ENCODE measurements around the gene KHK.

The KHK gene

DNA sequence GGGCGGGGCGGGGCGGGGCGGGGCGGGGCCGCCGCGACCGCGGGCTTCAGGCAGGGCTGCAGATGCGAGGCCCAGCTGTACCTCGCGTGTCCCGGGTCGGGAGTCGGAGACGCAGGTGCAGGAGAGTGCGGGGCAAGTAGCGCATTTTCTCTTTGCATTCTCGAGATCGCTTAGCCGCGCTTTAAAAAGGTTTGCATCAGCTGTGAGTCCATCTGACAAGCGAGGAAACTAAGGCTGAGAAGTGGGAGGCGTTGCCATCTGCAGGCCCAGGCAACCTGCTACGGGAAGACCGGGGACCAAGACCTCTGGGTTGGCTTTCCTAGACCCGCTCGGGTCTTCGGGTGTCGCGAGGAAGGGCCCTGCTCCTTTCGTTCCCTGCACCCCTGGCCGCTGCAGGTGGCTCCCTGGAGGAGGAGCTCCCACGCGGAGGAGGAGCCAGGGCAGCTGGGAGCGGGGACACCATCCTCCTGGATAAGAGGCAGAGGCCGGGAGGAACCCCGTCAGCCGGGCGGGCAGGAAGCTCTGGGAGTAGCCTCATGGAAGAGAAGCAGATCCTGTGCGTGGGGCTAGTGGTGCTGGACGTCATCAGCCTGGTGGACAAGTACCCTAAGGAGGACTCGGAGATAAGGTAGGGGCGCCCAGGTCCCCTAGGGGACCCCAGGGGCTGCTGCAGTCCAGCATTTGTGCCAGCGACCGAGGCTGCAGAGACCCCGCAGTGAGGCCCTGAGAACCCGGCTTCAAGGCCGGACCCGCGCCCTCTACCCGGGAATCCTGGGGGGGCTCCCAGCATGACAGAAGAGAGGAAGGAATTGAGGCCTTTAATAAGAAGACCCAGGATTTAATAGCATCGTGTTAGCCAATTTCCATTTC lies at the start of gene KHK:
Gene KHK, plus strand, starts transcription at position 49 of the 870 bp plus-strand sequence. Its CDS starts 488 bp downstream, at position 537.
- DNase-seq, result no peak

DNA sequence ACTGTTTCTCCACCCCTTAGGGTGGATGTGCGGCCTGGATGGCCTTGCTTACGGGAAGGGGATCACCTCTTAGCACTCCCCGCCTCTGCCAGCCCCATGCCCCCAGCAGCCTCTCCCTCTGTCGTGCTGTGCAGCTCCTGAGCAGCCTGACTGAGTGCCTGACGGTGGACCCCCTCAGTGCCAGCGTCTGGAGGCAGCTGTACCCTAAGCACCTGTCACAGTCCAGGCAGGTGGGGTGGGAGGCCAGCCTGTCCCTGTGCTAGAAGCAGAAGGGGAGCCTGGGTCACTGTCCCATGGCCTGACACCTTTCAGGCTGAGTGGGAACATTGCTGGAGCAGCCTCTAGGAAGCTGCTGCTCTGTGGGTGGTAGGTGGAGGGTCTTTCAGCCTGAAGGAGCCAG lies 48.6 kb upstream of the KHK start:
- no peak for DNase-seq

DNA sequence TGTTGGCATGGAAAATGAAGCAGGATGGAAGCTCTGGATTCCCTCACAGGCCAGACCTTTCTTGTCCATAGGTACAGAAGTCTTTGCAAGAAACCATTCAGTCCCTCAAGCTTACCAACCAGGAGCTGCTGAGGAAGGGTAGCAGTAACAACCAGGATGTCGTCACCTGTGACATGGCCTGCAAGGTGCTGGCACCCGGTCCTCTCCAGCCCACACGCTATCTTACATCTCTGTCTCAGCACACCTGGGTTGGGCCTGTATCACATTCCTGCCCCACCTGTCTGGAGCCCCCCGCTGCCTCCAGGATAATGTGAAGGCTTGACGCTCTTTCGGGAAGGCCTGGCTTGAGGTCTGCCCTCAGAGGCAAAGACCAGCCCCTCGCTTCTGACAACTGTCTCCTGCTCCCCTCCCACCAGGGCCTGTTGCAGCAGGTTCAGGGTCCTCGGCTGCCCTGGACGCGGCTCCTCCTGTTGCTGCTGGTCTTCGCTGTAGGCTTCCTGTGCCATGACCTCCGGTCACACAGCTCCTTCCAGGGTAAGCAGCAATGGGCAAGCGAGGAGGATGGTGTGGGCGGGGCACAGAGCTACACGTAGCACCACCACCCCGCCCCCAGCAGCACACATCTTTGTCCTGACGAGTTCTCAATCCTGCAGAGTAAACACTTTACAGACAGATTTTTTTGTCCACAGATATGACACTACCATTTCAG lies 47.8 kb upstream of the KHK start:
- no peak for DNase-seq

DNA sequence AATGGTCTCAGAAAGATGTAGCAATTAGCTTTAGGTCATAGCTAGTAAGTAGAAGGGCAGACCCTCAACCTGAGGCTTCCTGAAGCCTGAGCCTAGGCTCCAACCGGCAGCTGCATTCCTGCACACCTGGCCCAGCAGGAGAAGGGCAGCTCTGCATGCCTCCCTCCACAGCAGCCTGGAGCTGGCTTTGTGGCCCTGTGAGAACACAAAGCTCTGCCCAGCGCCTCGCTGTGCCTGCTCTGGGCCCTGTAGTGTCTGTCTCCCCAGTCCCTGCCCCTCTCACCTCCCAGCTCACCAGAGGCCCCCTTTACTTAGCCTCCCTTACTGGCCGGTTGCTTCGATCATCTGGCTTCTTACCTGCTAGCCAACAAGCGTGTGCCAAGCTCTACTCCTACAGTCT lies 47.1 kb upstream of the KHK start:
- DNase-seq, result no peak

DNA sequence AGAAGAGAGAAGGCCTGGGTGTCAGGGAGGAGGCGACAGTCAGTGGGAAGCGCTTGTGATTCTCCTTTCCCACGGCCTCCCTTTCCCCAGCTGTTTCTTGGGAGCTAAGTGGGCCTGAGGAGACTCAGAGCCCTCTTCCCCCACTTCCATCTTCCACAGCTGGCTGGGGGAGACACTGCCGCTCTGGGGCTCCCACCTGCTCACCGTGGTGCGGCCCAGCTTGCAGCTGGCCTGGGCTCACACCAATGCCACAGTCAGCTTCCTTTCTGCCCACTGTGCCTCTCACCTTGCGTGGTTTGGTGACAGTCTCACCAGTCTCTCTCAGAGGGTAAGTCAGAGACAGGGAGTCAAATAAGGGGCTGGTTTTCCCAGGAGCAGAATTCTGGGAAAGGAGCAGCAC lies 46.7 kb upstream of the KHK start:
- no peak for DNase-seq

DNA sequence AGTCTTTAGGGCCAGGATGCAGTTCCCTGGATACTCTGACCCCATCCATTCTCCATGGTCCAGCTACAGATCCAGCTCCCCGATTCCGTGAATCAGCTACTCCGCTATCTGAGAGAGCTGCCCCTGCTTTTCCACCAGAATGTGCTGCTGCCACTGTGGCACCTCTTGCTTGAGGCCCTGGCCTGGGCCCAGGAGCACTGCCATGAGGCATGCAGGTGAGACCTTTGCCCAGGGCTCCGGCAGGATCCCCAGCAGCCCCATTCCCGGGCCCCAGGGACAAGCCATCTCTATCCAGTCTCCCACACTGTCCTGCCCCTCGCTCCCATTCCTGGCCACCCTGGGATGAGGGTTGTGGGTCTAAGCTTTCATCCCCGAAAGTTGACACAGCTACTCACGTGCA lies 46.3 kb upstream of the KHK start:
- DNase-seq, result no peak

DNA sequence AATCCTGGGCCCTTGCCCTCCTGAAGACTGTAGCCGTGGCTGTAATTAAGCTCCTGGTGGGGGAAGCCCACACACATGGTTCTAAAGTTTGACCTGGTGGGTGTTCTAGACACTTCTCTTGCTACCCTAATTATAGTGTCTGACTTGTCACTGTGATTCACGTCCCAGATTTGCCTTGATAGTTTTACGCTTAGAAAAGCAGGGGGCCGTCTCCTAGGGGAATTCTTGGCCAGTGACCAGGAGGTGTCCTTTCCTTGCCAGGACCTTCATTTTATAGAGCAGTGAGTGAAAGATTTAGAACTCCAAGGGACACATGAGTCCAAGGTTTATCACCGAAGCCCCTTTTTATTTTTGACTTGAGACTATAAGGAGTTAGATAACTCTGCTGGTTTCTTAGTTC lies 44.8 kb upstream of the KHK start:
- DNase-seq, result no peak

DNA sequence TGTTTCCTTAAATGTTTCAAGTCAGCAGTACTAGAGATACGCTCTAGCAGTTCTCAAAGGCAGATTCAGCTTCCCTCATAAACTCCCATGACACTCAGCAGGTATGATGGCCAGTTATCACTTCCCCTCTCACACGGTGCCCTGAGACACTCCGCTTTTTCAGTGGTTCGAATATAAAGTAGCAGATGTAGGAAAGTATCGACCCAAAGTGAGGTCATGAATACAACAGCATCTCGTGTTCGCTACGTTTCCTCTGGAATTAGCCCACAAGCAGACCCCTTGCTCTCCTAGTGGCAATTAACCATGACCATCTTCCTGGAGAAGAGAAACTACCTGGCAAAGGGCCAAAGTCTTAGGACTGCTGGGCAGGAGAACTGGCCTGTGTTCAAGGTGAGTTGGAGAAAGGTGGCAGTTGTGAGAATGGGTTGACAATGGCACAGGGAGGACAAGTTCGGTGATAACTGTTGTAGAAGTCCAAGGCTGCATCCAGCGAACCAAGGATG lies 44.4 kb upstream of the KHK start:
- no peak for DNase-seq

DNA sequence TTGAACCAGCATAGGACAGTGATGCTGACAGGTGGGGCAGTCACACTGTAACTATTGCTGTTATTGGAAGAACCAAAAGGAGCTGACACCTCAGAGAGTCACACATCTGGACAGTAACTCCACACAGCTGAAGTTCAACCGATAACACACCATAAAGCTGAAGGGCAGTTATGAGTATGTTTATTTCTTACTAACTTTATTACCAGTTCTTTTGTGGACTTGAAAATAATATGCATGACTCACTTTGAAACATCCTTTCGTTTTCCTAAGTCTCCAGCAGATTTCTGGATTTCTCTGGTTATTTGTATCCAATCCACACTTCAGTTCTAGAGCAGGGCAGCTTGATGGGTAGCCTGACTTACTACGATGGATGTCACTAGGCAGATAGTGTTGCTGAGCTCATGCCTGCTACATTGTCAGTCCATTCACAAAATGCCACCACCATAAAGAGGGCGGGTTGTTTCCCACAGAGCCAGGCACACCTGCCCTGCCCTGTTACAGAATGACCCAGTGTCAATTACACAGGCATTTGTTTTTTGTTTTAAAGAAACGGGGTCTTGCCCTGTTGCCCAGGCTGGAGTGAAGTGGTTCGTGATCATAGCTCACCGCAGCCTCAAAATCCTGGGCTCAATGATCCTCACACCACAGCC lies 43.5 kb upstream of the KHK start:
- DNase-seq, result no peak

DNA sequence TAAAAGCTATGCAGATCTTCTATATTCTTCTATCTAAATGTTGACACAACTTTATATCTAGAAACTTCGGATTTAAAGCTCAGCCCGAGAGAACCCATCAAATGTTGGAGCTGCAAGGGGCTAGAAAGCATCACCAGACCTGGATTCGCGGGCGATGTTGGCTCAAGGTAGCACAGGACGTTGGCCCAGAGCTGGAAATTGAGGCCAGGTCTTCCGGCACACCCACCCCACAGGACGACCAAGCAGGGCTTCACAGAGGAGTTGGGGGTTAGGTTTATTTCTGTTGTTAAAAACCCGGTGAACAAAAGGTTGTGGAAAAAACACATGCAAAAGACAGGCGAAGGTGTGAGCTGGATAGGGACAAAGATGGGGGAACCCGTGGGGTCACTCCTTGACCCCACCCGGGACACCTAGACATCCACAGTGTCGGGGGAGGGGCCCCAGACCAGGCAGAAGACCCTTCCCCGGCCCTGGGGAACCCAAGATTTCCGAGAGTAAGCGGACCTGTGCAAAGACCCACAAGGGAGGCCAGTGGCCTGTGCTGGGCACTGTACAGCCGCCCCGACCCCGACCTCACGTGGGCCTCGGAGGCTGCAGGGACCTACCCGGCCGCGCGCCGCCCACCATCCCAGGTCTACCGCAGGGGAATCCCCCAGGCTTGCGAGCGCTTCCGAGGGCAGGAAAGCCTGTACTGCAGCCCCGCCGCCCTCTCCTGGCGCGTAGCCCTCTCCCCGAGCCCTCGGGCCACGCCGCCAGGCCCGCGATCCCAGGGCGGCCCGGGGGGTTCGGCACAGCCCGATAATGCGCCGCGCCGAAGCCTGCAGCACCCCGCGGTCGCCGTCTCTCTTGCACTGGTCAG lies 36.9 kb upstream of the KHK start:
- peak; percentile 76 for DNase-seq

DNA sequence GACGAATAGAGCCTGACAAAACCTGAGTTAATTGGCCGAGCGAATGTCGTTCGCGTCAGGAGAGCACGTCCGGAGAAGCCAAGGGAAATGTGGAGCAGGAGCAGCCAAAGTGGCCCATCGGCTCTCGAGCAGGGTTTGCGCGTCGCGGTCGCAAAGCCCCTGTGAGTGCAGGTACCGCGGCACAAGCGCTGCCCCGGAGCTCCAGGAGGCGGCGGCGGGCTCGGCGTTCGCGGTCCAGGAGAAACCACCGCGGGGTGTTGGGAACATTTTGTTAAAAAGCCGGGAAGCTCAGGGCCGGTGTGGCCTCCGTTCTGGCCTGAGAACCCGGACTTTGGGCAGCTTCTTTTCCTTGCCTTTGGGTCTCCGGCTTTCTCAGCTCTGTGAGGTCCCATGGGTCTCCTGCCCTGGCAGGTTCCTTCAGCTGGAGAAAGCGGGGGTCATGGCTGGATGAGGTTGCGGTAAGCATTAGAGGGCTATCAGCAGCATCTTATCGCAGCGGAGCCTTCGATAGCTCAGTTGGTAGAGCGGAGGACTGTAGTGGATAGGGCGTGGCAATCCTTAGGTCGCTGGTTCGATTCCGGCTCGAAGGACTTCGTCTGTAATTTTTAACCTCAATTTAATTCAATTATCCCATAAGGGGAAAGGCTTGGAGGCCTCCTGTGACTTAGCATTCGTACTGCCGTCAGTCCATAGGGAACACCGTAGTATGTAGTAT lies 36.1 kb upstream of the KHK start:
- peak; percentile 91 for DNase-seq

DNA sequence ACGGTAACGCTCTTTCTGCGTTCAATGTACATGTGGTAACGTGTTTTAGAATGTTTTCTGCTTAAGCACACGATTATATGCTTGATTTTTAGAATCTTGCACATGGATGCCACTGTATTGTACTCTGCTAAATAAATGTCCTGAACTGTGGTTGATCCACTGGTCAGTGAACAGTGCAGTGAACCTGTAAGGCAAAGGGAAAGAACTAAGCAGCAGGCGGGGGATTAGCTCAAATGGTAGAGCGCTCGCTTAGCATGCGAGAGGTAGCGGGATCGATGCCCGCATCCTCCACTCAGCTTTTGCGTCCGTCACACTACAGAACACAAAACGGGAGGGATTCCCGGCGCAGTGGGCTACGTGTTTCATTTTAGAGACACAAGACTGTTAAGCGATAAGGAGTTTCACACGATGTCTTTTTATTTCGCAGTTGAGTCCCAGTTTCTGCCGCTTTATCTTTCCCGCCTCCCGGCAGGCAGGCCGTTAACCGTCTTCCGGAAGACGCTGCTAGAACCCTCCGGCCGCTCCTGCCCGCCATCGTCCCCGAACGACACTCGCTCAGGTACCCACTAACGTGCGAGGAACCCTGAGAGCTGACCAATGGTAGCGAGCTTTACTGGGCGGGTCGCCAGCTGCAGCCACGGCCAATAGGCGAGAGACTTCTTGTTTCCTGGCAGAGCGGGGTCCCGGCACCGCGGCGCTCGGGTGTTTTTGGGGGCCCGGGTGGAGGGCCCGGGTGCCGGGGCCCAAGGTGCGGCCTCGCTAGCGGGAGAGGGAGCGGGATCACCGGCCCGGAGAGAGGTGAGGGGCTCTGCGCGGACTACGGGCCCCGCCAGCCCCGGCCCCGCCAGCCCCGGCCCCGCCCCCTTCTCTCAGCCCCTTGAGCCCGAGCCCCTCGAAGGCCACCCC lies 35.3 kb upstream of the KHK start, which contains the start of gene AGBL5:
Gene AGBL5, plus strand, starts transcription at position 673 of the 906 bp plus-strand sequence. CDS start 1,291 bp downstream, outside the sequence.
- DNase-seq, result peak; percentile 97

DNA sequence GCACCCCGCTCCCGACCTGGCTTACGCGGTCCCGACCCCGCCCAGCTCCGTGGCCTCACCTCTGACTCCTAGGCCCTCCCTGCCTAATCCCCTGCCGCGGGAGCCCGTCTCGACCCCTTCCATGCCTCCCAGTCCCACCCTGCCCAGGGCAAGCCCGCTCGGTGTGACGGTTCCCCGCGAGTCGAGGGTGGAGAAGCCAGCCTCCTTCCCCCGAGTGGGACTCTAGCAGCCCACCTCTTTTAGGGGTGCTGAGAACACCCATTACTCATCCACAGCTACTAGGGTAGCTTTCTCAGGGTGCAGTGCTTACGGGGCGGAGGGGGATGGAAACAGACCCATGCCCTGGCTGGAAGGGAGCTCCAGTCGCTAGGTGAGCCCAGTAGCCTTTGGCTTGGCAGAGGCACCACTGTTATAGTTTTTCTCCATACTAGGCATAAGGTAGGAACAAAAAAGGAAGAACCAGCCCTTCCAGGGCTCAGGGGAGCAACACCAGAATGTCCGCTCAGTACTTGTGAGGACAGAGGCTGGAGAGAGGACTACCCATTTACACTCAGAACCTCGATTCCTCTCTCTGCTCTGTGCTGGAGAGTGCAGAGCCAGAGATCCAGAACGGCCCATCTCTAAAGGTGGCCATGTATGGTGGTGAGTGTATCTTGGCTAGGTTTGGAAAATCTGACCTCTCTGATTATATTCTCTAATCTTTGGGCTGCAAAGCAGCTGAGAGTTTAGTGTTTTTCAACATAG lies 34.5 kb upstream of the KHK start:
- no peak for DNase-seq

DNA sequence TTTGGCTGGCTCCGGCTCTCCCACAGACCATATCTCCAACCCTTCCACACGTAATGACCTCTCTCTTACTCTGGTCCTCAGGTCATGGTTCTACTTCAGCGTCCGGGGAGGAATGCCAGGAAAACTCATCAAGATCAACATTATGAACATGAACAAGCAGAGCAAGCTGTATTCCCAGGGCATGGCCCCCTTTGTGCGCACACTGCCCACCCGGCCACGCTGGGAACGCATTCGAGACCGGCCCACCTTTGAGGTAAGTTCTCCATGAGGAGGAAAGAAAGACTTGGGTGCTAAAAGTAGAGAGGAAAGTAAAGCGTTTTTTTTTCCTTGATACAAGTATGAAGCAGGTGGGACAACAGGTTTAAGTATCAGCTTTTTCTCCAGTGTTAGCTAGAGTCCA lies 33.3 kb upstream of the KHK start:
- DNase-seq, result no peak

DNA sequence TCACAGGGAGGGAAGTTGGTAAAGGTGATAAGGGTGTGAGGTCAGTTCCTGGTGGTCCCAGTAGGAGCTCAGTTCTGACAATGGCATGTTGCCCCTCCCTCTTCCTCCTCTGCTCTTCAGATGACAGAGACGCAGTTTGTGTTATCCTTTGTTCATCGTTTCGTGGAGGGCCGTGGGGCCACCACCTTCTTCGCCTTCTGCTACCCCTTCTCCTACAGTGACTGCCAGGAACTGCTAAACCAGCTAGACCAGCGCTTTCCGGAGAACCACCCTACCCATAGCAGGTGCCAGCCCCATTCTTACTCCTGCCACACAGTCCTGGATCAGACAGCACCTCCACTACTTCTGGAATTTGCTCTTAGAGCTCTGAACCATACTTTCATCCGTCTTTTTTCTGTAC lies 32.8 kb upstream of the KHK start:
- no peak for DNase-seq

DNA sequence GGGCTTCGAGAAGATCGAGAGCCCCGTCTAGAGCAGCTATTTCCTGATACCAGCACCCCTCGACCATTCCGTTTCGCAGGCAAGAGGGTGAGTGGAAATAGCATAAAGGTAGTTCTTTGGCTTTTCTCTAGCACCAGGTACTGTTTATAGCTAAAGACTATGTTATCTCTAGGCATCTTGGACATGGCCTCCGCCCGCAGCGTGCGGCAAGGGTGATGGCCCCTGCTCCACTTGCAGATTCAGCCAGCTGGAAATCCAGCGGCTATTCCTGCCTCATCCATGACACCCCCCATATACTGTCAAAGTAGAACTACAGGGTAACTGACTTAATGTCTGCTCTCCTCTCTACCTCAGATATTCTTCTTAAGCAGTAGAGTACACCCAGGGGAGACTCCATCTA lies 31.9 kb upstream of the KHK start:
- no peak for DNase-seq

DNA sequence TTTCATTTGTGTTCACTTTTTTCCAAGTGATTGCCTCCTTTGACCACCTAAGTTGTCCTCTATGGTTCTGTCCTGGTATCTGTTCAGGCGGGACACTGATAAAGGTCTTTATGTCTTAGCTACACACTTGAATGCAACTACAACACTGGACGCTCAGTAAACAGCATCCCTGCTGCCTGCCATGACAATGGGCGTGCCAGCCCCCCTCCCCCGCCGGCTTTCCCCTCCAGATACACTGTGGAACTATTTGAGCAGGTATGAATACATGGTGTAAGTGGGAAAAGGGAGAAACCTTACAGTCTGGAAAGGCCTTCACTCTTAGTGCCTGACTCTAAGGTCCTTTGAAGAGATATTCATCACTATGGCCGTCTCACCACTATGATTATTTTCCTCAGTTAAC lies 29.4 kb upstream of the KHK start:
- DNase-seq, result no peak

DNA sequence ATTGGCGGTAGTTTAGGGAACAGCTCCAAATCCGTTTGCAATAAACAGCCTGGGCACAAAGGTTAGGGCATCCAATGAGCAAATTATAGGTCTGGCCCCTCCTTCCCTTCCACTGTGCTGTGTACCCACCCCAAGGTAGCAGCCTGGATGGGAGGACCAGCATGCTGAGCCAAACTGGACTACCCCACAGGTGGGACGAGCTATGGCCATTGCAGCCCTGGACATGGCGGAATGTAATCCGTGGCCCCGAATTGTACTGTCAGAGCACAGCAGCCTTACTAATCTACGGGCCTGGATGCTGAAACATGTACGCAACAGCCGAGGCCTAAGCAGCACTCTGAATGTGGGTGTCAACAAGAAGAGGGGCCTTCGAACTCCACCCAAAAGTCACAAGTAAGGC lies 28.4 kb upstream of the KHK start:
- no peak for DNase-seq

DNA sequence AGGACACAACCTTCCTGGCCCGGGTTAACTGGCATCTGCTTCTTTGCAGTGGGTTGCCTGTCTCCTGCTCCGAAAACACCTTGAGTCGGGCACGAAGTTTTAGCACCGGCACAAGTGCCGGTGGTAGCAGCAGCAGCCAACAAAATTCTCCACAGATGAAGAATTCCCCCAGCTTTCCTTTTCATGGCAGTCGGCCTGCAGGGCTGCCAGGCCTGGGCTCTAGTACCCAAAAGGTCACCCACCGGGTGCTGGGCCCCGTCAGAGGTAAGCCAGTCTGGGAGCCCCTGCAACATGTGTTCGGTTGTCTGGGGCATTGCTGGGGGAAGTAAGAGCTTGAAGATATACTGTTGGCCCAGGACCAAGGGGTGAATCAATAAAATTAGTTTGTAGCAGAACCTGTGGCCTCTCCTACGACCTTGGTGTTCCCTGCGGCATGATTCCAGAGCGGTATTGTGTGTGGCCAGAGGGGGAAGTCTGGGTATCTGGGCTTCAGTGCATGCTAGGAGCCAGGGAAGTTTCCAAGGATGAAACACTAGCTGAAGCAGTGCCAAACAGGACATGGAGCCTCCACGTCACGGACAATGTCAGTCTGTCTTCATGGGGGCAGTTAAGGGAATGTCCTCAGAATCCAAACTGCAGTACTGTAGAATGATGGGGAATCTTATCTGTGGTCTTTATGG lies 27.3 kb upstream of the KHK start:
- DNase-seq, result no peak
